Ascending aorta (tissue), 2 donors: ENCODE measurements around the gene SLC44A3. TPM values are rescaled to one million over a fixed set of nuclear protein-coding genes. Genes with fewer than 3 reads are reported as not detected.
"Not testable (repeated sequence)": the region's sequence is repeated elsewhere in the genome, so short reads cannot be mapped to it uniquely, and the experiment has no call there.

Source experiments
- DNase-seq, 2 donors: peaks; one replicate each; pipeline ENCODE4 v3.0.0-alpha.2; 2019; ENCODE audit warnings: low spot score in 2 of 2
- H3K27ac ChIP-seq, 2 donors: fragments of 200-600 bp; sonication (generic); one replicate each; pipeline ENCODE4 v1.5.1; 2016 to 2017; ENCODE audit warnings: mild to moderate bottlenecking in 1 of 2
- H3K27me3 ChIP-seq: fragments of 200-600 bp; sonication (generic); one replicate; pipeline ENCODE4 v1.5.1; 2017
- H3K36me3 ChIP-seq, 2 donors: fragments of 200-600 bp; sonication (generic); one replicate each; pipeline ENCODE4 v1.5.1; 2016
- H3K4me1 ChIP-seq, 2 donors: fragments of 200-600 bp; sonication (generic); one replicate each; pipeline ENCODE4 v1.5.1; 2016 to 2017; ENCODE audit warnings: mild to moderate bottlenecking in 1 of 2
- H3K4me3 ChIP-seq, 2 donors: fragments of 200-600 bp; sonication (generic); one replicate each; pipeline ENCODE4 v1.5.1; 2016 to 2017; ENCODE audit warnings: mild to moderate bottlenecking in 1 of 2
- H3K9me3 ChIP-seq, 2 donors: fragments of 200-600 bp; sonication (generic); one replicate each; pipeline ENCODE4 v1.5.1; 2016
- CTCF ChIP-seq, 3 experiments: fragments of 200-600 bp in 2 of 3; fragments of 450-650 bp in 1 of 3; sonication (generic) in 2 of 3; IDR thresholded peaks; one replicate each; pipeline ENCODE4 v1.5.1; 2016 to 2019; ENCODE audit warnings: antibody characterized with exemption in 3 of 3, mild to moderate bottlenecking in 1 of 3, moderate library complexity in 1 of 3
- intact Hi-C: fragments of 100-400 bp; cut with DNase I; formaldehyde crosslinking; loops from one replicate; pipeline ENCODE4 v1.15.1; 2023
- total RNA-seq: library from RNA; depleted of rRNA; stranded (reverse); fragments of >200 nt; gene quantifications from one replicate; pipeline ENCODE4 v1.1.0, GENCODE V29; 2016

Gene SLC44A3
- total RNA-seq, 1 donor from 2014 or later: not detected

GRCh38 chr1:94836891-94837290 lies 16.7 kb downstream of the SLC44A3 start:
- H3K9me3 ChIP-seq: no peaks in the 10 kb centered on the region
- no peak overlapping the region for H3K27ac ChIP-seq
- H3K4me1 ChIP-seq: no peaks in the 10 kb centered on the region
- TF ChIP-seq CTCF (IDR thresholded peaks at IDR 0.05): no peak
- H3K4me3 ChIP-seq: no peak overlapping the region
- H3K27me3 ChIP-seq: no peaks in the 10 kb centered on the region
- no peak for DNase-seq
- intact Hi-C loops: no loop called here
- H3K36me3 ChIP-seq: no peaks in the 10 kb centered on the region

DNA sequence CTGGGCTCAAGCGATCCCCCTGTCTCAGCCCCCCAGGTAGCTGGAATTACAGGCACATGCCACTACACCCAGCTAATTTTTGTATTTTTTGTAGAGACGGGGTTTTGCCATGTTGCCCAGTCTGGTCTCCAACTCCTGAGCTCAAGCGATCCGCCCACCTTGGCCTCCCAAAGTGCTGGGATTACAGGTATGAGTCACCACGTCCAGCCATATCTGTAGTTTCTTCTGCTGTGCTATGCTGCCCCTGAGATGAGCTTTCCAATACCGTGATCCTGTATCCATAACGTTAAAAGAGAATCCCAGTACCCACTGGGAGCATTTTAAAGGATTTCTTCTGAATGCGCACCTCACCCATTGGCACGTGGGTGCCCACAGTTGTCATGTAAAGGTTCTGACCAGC lies 20.2 kb downstream of the SLC44A3 start:
- H3K9me3 ChIP-seq, H3K27ac ChIP-seq, DNase-seq, H3K36me3 ChIP-seq, intact Hi-C loops, H3K4me3 ChIP-seq, H3K27me3 ChIP-seq, H3K4me1 ChIP-seq: not testable (repeated sequence)

GRCh38 chr1:94840808-94841207 lies 20.7 kb downstream of the SLC44A3 start:
- no peak for TF ChIP-seq CTCF (IDR thresholded peaks at IDR 0.05)
- intact Hi-C loops: no loop called here

GRCh38 chr1:94843430-94843829 lies 23.3 kb downstream of the SLC44A3 start:
- no peak for DNase-seq
- no peak for TF ChIP-seq CTCF (IDR thresholded peaks at IDR 0.05)
- no peak overlapping the region for H3K4me3 ChIP-seq
- no peaks in the 10 kb centered on the region for H3K36me3 ChIP-seq
- H3K27ac ChIP-seq: no peak overlapping the region
- no peaks in the 10 kb centered on the region for H3K9me3 ChIP-seq
- intact Hi-C loops: no loop called here
- no peaks in the 10 kb centered on the region for H3K27me3 ChIP-seq
- no peaks in the 10 kb centered on the region for H3K4me1 ChIP-seq

More at GRCh38 chr1:94840808-94841207, 20.7 kb downstream of the SLC44A3 start:
- no peak for DNase-seq
- H3K4me3 ChIP-seq: no peak overlapping the region
- no peaks in the 10 kb centered on the region for H3K4me1 ChIP-seq
- H3K27ac ChIP-seq: no peak overlapping the region
- H3K36me3 ChIP-seq: no peaks in the 10 kb centered on the region
- H3K9me3 ChIP-seq: no peaks in the 10 kb centered on the region
- H3K27me3 ChIP-seq: no peaks in the 10 kb centered on the region

DNA sequence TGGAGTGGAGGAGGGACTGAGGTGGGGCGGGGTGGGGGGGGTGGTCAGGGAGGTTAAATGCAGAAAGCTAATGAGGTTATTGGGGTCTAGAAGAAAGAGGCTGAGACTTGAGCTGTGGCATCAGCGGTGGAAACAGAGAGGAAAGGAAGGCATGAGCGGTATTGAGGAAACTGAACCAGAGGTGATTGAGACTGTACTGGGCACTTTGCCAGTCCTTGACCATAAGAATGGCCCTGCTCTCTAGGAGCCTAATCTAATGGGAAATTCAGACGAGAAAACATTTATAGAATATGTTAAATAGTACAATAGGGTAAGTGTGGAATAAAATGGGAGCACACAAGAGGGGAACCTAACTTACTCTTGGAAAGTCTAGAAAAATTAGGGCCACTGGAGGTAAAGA lies 23.7 kb downstream of the SLC44A3 start:
- TF ChIP-seq CTCF (IDR thresholded peaks at IDR 0.05): no peak
- Histone ChIP-seq H3K36me3 (no peaks in the 10 kb centered on the region), H3K27me3 (no peaks in the 10 kb centered on the region), H3K4me1 (no peaks in the 10 kb centered on the region), H3K4me3 (no peak overlapping the region), H3K27ac (no peak overlapping the region), H3K9me3 (no peaks in the 10 kb centered on the region)
- DNase-seq: no peak
- intact Hi-C loops: no loop called here

GRCh38 chr1:94846308-94846707 lies 26.2 kb downstream of the SLC44A3 start:
- DNase-seq: no peak
- H3K4me3 ChIP-seq: no peak overlapping the region
- no peaks in the 10 kb centered on the region for H3K27me3 ChIP-seq
- H3K9me3 ChIP-seq: no peaks in the 10 kb centered on the region
- H3K4me1 ChIP-seq: peaks cover 0 to 5% of the 10 kb centered on the region in 2 donors
- intact Hi-C loops: no loop called here
- TF ChIP-seq CTCF (IDR thresholded peaks at IDR 0.05): no peak
- H3K36me3 ChIP-seq: no peaks in the 10 kb centered on the region
- no peak overlapping the region for H3K27ac ChIP-seq
